ENCODE data around the gene BANP. TPM values are rescaled to one million over a fixed set of nuclear protein-coding genes. Genes with fewer than 3 reads are reported as not detected.
"Not testable (repeated sequence)": the region's sequence is repeated elsewhere in the genome, so short reads cannot be mapped to it uniquely, and the experiment has no call there.

BANP gene
- total RNA-seq, 1 experiment from 2014 or later, result 34.5 TPM

- H3K36me3 Mint-ChIP-seq; H3K4me3 Mint-ChIP-seq; H3K9me3 Mint-ChIP-seq; ATAC-seq; H3K27ac Mint-ChIP-seq; H3K4me1 Mint-ChIP-seq; DNase-seq (ENCODE audit: low spot score); H3K27me3 Mint-ChIP-seq (ENCODE audit: low read depth): not testable (repeated sequence)
- ChIA-PET CTCF (interaction anchor here (1.3 to 3.0 kb wide), 3 partner anchors 17 to 126 kb away, joined by 4 to 12 read pairs (median 4); no protein-coding TSS in a partner anchor), POLR2A (interaction anchor here (0.6 kb wide), 1 partner anchor 149 kb away, joined by 4 read pairs; no protein-coding TSS in a partner anchor)
Observed at GRCh38 chr16:87905521-87905920, 45.7 kb upstream of the BANP start.

- DNase-seq (ENCODE audit: low spot score); POLR2A ChIA-PET; H3K27me3 Mint-ChIP-seq (ENCODE audit: low read depth); H3K27ac Mint-ChIP-seq; H3K36me3 Mint-ChIP-seq; H3K9me3 Mint-ChIP-seq; ATAC-seq; H3K4me1 Mint-ChIP-seq; H3K4me3 Mint-ChIP-seq: not testable (repeated sequence)
- CTCF ChIA-PET, result interaction anchor here (0.8 to 2.7 kb wide), 2 partner anchors 19 to 131 kb away, joined by 3 to 5 read pairs; no protein-coding TSS in a partner anchor
Observed at GRCh38 chr16:87908101-87908500, 43.1 kb upstream of the BANP start.

DNA sequence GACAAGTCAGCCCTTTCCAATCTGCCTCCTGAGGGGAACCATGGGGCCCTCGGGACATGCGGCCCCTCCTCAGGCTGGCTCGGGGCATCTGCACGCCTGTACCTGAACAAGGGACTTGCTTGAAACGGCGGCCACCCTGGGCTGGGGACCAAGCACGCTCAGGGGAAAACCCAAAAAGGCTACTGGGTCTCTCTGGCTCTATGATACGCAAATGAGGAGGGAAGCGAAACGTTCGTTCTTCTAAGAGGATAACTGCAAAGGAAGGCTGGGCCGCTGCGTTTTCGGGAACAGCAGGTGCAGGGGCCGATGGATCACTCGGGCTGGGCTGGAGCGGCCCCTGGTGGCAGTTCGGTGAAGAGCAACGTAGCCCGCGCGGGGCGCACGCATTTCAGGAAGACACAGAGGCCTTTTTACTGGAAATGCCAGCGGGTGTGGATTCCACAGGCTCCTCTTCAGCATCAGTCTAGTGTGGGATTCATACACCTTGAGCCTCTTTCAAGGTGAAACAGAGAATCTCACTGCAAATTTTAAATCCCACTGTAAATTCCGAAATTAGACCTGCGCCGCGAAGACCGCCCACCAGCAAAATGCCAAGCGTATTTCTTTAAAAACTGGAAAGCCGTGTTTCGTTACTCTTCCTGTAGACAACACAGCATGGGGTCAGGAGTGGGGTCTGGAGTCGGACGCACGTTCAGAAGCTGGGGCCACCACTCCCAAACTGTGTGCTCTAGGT, 41.9 kb upstream of the BANP start:
- H3K4me1 Mint-ChIP-seq; H3K9me3 Mint-ChIP-seq; POLR2A ChIA-PET; H3K27me3 Mint-ChIP-seq (ENCODE audit: low read depth); H3K27ac Mint-ChIP-seq; H3K36me3 Mint-ChIP-seq: not testable (repeated sequence)
- CTCF ChIA-PET, result interaction anchor here (0.8 to 2.7 kb wide), 3 partner anchors 18 to 132 kb away, joined by 3 to 5 read pairs (median 4); no protein-coding TSS in a partner anchor
- peak; percentile 93 for DNase-seq (ENCODE audit: low spot score)
- H3K4me3 Mint-ChIP-seq, result peak overlapping the region; percentile 46; the same call in 1 of the 2 replicates
- peak; percentile 84 for ATAC-seq
- TF ChIP-seq, protein P1, sequence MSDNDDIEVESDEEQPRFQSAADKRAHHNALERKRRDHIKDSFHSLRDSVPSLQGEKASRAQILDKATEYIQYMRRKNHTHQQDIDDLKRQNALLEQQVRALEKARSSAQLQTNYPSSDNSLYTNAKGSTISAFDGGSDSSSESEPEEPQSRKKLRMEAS (CRISPR knock-in tag; IDR thresholded peaks at IDR 0.05), result 0 out of 2 replicates have a peak, but pooled peaks have one; percentile 34
- peak; percentile 45; the same call in 1 of the 2 replicates for TF ChIP-seq GABPB1 (CRISPR knock-in tag; IDR thresholded peaks at IDR 0.05)
- TF ChIP-seq, protein P2, sequence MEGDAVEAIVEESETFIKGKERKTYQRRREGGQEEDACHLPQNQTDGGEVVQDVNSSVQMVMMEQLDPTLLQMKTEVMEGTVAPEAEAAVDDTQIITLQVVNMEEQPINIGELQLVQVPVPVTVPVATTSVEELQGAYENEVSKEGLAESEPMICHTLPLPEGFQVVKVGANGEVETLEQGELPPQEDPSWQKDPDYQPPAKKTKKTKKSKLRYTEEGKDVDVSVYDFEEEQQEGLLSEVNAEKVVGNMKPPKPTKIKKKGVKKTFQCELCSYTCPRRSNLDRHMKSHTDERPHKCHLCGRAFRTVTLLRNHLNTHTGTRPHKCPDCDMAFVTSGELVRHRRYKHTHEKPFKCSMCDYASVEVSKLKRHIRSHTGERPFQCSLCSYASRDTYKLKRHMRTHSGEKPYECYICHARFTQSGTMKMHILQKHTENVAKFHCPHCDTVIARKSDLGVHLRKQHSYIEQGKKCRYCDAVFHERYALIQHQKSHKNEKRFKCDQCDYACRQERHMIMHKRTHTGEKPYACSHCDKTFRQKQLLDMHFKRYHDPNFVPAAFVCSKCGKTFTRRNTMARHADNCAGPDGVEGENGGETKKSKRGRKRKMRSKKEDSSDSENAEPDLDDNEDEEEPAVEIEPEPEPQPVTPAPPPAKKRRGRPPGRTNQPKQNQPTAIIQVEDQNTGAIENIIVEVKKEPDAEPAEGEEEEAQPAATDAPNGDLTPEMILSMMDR (IDR thresholded peaks at IDR 0.05), result peak; percentile 86

DNA sequence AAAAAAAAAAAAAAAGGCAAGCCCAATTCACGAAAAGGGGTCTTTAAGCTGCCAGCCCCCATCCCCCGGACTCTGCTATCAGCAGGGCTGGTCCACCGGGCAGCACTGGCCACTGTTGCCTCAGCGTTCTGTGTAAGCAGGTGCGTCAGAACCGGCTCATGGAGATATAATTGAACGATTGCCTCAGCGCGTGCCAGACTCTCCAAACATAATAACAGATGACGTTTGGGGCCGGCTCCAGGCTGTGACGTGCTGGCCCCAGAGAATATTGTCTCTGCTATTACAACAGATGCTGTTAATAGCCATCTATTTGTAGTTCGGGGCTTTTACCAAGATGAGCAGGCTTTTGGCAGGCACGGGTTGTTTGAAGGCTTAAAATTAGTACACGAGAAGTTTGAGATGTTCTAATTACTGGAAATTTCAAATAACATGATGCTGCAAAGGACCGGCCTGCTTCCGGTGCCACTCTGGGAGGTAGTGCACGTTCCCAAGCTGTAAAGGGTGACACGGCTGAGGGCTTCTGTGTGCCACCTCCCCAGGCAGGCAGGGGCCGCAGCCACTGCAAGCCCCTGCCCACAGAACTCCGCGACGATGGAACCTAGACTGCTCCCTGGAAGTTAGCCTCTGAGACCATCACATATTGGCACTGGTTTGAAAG, 40.0 kb upstream of the BANP start:
- CTCF ChIA-PET; H3K4me3 Mint-ChIP-seq; H3K27me3 Mint-ChIP-seq (ENCODE audit: low read depth); H3K4me1 Mint-ChIP-seq; H3K36me3 Mint-ChIP-seq; H3K27ac Mint-ChIP-seq; H3K9me3 Mint-ChIP-seq; DNase-seq (ENCODE audit: low spot score); ATAC-seq: not testable (repeated sequence)
- POLR2A ChIA-PET, result interaction anchor here (0.6 kb wide), 1 partner anchor 39 kb away, joined by 4 read pairs; no protein-coding TSS in a partner anchor

DNA sequence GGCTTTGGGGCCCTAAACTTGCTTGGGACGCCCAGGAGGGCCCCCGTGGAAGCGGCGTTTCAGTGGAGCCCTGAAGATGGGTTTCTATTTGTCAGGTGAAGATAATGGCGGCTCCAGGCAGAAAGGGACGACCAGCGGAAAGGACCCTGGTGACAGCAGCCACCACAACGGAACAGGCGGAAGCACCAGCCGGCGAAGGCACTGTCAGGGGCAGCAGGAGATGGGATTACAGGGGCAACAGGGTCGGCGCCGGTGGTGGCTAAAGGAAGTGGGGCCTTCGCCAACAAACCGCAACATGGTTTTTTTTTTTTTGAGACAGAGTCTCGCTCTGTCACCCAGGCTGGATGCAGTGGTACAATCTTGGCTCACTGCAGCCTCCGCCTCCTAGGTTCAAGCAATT, 38.5 kb upstream of the BANP start:
- CTCF ChIA-PET, result interaction anchor here (0.5 kb wide), 1 partner anchor 1908 kb away, joined by 4 read pairs; no protein-coding TSS in a partner anchor
- H3K27me3 Mint-ChIP-seq (ENCODE audit: low read depth); H3K27ac Mint-ChIP-seq; H3K36me3 Mint-ChIP-seq; ATAC-seq; DNase-seq (ENCODE audit: low spot score); H3K4me3 Mint-ChIP-seq; H3K9me3 Mint-ChIP-seq; POLR2A ChIA-PET; H3K4me1 Mint-ChIP-seq: not testable (repeated sequence)

DNA sequence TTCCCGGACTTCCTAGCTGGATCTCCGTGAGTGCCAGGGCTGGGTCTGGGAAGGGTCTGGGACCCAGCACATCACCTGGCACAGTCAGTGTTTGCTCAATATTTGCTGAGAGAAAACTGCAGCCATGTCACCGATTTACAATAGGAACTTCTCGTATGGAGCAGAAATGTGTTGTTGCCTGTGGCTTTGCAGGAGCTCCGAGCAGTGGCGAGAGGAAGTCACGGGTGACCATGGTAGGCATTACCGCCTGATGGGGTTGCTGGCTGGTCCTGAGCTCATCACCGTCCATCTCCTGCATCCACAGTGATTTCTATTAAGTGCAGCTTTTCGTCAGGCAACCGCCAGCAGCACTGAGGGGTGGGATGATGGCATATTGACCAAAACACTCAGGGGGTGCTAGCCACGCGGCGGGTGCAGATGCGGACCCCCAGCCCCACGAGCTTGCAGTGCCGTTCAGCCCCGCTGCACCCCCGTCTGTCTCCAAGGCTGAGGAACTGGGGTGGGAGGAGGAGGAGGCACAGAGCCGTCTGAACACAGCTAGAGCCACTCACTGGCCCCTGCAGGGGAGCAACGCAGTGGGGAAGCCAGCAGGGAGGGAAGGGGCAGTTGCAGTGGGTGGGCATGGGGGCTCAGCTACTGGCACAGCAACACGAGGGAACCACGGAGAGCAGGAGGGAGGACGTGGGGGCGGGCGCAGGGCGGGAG, 37.1 kb upstream of the BANP start:
- not testable (repeated sequence) for ATAC-seq

More for the DNA sequence above, 37.1 kb upstream of the BANP start:
- POLR2A ChIA-PET, result interaction anchor here (0.7 kb wide), 1 partner anchor 18 kb away, joined by 3 read pairs; no protein-coding TSS in a partner anchor
- not testable (repeated sequence) for H3K4me3 Mint-ChIP-seq; H3K36me3 Mint-ChIP-seq; DNase-seq (ENCODE audit: low spot score); H3K4me1 Mint-ChIP-seq; H3K27me3 Mint-ChIP-seq (ENCODE audit: low read depth); H3K9me3 Mint-ChIP-seq; H3K27ac Mint-ChIP-seq
- CTCF ChIA-PET, result interaction anchor here (0.7 to 3.5 kb wide), 3 partner anchors 64 to 146 kb away, joined by 3 to 21 read pairs (median 5); no protein-coding TSS in a partner anchor

Data from WTC11 (cell line).